Muscle layer of duodenum (tissue), 2 donors: ENCODE data around the gene BRCA1.
"Not testable (repeated sequence)": the region's sequence is repeated elsewhere in the genome, so short reads cannot be mapped to it uniquely, and the experiment has no call there.

Source experiments
- H3K27ac ChIP-seq: one replicate; pipeline ENCODE4 v1.7.0; 2013; ENCODE audit warnings: mild to moderate bottlenecking, low read length
- H3K27me3 ChIP-seq: one replicate; pipeline ENCODE4 v1.7.0; 2013; ENCODE audit warnings: low read depth, mild to moderate bottlenecking, control low read depth, low read length
- H3K36me3 ChIP-seq, 2 donors: one replicate each; pipeline ENCODE4 v1.7.0; 2013; ENCODE audit warnings: low read length in 2 of 2, control low read depth in 1 of 2, mild to moderate bottlenecking in 1 of 2; ENCODE audit not compliant: insufficient read depth in 2 of 2, control insufficient read depth in 1 of 2
- H3K4me1 ChIP-seq, 2 donors: one replicate each; pipeline ENCODE4 v1.7.0; 2013; ENCODE audit warnings: low read length in 2 of 2, mild to moderate bottlenecking in 2 of 2, control low read depth in 1 of 2, moderate library complexity in 1 of 2; ENCODE audit not compliant: insufficient read depth in 2 of 2, control insufficient read depth in 1 of 2
- H3K4me3 ChIP-seq, 2 donors: one replicate each; pipeline ENCODE4 v1.7.0; 2013; ENCODE audit warnings: low read length in 2 of 2, low read depth in 1 of 2, mild to moderate bottlenecking in 1 of 2
- H3K9me3 ChIP-seq, 2 donors: one replicate each; pipeline ENCODE4 v1.7.0; 2013; ENCODE audit warnings: low read length in 2 of 2, control low read depth in 1 of 2, mild to moderate bottlenecking in 1 of 2; ENCODE audit not compliant: control insufficient read depth in 1 of 2
- donor health status: healthy.

The BRCA1 gene

DNA sequence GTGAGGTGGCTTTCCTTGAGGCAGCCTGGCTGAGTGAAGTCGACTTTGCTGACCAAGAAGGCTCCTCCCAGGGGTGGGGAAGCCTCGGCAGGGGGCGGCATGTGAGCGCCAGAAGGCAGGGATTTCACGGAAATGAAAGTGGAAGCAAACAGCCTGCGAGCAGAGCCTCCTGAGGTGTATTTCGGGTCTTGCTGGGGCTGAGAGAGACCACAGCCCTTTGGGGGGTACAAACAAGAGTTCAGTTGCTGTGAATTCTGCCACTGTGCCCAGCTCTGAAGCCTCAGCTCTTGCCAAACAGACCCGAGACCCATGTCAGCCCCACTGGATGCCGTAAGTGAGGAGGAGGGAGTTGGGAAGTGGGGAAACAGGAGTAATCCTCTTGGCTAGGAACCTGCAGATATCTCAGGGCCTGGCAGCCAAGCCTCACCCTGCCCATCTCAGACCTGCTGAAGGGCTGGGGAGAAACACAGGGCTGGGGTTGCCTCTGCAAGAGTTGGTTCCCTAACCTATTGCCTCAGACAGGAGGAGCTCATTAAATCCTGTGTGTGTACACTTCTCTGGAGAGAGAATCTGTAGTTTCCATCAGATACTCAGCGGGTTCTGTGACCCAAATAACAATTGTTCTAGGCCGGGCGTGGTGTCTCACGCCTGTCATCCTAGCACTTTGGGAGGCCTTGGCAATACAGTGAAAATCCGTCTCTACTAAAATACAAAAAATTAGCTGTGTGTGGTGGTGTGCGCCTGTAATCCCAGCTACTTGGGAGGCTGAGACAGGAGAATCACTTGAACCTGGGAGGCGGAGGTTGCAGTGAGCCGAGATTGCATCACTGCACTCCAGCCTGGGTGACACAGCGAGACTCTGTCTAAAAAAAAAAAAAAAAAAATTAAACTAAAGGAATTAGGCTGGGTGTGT, 118.3 kb downstream of the BRCA1 start, which contains the start of gene IFI35:
Gene IFI35 (plus strand): TSS at position 146 of the 913 bp plus-strand sequence. CDS start 164 bp downstream, at position 310.
- Histone ChIP-seq H3K9me3 (no peaks in the 10 kb centered on the region), H3K36me3 (peaks cover 12 to 19% of the 10 kb centered on the region in 2 donors), H3K27me3 (no peaks in the 10 kb centered on the region), H3K4me3 (peak within 1 kb of the TSS; percentile 80 to 97), H3K4me1 (peaks cover 0 to 4% of the 10 kb centered on the region in 2 donors), H3K27ac (peak within 1 kb of the TSS; percentile 98)

DNA sequence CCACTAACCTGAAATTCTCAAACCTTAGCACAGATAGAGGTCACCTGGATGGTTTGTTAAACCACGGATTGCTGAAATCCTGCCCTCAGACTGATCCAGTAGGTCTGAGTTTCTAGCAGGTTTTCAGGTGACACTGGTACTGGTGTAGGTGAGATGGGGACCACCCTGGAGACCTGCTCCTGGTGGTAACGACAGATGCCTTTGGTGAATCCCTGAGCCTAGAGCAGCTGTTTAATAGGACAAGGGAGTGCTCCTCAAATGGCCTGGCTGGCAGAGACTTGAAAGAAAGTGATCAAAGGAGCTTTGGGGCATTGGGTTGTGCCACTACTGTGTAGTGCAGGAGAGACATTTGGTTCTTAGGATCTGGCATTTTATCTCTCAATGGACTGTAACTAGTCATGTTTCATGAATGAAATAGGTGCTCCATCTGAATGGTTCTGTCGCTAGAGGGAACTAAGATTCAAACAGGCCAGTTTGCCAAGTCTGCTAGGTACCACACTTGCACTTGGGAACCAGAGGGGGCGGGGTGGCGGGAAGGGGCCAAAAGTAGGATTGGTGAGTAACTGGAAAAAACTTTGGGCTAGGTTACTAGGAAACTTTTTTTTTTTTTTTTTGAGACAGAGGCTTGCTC, 121.5 kb downstream of the BRCA1 start:
- peaks cover 22 to 43% of the 10 kb centered on the region in 2 donors for H3K36me3 ChIP-seq
- H3K27me3 ChIP-seq = no peaks in the 10 kb centered on the region
- H3K27ac ChIP-seq = peak overlapping the region; percentile 23
- no peaks in the 10 kb centered on the region for H3K9me3 ChIP-seq
- no peak overlapping the region for H3K4me3 ChIP-seq
- peaks cover 6 to 19% of the 10 kb centered on the region in 2 donors for H3K4me1 ChIP-seq

DNA sequence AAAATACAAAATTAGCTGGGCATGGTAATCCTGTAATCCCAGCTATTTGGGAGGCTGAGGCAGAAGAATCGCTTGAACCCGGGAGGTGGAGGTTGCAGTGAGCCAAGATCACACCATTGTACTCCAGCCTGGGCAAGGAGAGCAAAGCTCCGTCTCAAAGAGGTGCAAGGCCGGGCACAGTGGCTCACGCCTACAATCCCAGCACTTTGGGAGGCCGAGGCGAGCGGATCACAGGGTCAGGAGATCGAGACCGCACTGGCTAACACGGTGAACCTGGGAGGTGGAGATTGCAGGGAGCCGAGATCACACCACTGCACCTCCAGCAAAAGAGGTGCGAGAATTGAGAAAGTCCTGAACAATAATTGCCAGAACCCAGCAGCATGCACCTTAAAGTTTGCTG, 124.3 kb downstream of the BRCA1 start:
- H3K27me3 ChIP-seq, H3K9me3 ChIP-seq, H3K4me3 ChIP-seq, H3K27ac ChIP-seq: not testable (repeated sequence)
- H3K36me3 ChIP-seq = peaks cover 22 to 47% of the 10 kb centered on the region in 2 donors
- peaks cover 6 to 23% of the 10 kb centered on the region in 2 donors for H3K4me1 ChIP-seq

DNA sequence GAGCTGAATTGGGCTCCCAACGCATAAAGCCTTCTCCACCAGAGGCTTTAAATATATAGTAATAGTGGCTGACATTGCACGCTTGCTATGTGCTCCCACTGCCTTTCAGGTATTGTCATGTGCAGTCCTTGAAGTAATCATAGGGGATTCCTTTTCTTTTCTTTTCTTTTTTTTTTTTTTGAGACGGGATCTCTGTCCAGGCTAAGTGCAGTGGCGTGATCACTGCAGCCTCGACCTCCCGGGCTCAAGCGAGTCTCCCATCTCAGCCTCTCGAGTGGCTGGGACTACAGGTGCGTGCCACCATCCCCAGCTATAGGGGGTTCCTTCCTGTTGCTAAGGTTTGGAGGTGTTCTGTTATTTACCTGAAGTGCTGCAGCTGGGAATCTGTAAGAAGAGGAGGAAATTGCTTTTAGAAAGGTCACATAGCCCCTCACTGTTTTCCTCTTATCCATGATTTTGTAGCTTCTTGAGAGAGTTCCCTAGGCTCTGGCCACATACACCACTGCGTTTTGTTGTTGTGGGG, 126.1 kb downstream of the BRCA1 start:
- peaks cover 6 to 23% of the 10 kb centered on the region in 2 donors for H3K4me1 ChIP-seq
- no peaks in the 10 kb centered on the region for H3K9me3 ChIP-seq
- H3K27me3 ChIP-seq = no peaks in the 10 kb centered on the region
- H3K4me3 ChIP-seq = peak overlapping the region; percentile 87 to 96
- H3K36me3 ChIP-seq = peaks cover 22 to 48% of the 10 kb centered on the region in 2 donors
- peak overlapping the region; percentile 98 for H3K27ac ChIP-seq

DNA sequence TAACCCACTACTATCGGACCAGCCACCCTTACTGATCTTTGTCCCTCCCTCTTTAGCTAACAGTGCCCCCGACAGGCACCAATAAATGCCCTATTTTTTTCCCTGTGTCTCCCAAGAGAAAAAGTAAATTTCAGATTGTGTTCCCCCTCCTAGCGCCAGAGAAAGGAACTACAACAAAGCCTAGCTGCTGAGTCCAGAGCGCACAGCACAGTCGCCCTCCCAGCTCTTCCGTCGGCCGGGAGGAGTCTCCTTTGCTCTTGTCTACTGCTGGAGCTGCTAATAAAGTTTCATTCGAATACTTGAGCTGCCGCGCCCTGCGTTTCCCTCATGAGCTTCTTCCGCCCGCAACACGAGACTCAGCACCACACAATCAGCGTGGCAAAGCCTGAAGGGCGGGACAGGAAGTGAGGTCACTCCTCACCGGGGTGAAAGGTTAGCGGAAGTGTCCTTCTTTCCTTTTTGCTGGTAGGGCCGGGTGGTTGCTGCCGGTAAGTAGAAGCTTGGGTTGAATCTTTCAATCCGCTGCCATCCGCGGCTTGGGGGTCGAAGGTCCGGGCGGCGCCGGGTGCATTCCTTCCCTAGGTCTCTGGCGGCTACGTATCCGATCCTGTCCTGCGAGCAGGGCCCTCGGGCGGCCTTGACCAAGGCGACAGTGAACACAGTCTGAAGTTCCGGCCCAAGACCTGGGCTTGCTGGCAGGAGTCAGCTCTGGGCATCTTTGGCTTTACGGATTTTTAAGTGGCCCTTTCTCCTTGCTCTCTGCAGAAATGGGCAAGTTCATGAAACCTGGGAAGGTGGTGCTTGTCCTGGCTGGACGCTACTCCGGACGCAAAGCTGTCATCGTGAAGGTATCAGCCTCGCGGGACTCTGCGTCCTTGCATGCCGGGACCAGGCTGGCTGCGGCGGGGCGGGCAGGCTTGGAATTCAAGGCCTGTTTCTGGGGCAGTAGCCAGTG, 126.9 kb downstream of the BRCA1 start, which contains the start of gene RPL27:
Gene RPL27 (plus strand): TSS at position 436 of the 955 bp plus-strand sequence. CDS start 332 bp downstream, at position 768.
- Histone ChIP-seq H3K9me3 (no peaks in the 10 kb centered on the region), H3K36me3 (peaks cover 18 to 47% of the 10 kb centered on the region in 2 donors)

DNA sequence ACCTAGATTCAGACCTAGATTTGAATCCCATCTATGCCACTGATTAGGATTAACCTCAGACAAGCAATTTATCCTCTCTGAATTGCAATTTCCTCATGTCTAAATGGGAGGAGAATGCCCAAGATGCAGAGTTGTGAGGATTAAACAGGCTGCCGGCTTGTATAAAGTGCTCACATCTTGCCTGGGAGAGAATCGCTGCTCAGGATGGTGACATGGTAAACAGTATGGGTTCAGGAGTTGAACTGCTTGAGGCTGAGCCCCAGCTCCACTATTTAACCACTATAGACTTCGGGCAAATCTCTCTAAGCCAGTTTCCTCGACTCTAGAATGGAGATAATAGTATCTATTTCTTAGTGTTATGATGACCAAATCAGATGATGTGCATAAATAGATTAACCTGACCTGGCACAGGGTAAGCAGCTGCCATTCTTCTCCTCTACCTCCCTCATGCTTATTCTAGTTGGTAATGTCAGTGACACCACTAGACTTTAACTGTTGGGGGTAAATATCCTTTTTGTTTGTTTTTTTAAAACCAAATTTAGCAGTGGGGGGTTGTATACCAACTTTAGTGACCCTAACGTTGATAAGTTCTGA, 127.7 kb downstream of the BRCA1 start:
- no peaks in the 10 kb centered on the region for H3K27me3 ChIP-seq
- no peaks in the 10 kb centered on the region for H3K9me3 ChIP-seq
- peaks cover 18 to 48% of the 10 kb centered on the region in 2 donors for H3K36me3 ChIP-seq
- peak overlapping the region; percentile 87 to 96 for H3K4me3 ChIP-seq
- peak overlapping the region; percentile 61 for H3K27ac ChIP-seq
- H3K4me1 ChIP-seq = peaks cover 6 to 23% of the 10 kb centered on the region in 2 donors

More for the DNA sequence above, 126.9 kb downstream of the BRCA1 start, which contains the start of gene RPL27:
- Histone ChIP-seq H3K4me3 (peak within 1 kb of the TSS; percentile 87 to 96), H3K27me3 (no peaks in the 10 kb centered on the region), H3K4me1 (peaks cover 6 to 23% of the 10 kb centered on the region in 2 donors), H3K27ac (peak within 1 kb of the TSS; percentile 98)
